Loucy (cell line): ENCODE data around the gene PPARG.

ENCODE experiments used
- H2AFZ ChIP-seq: fragments of 200-600 bp; sonication (generic); 2 replicates; pipeline ENCODE4 v1.6.0; 2016; ENCODE audit warnings: antibody characterized with exemption, mild to moderate bottlenecking, low read length, moderate library complexity
- H3F3A ChIP-seq: fragments of 200-600 bp; 2 replicates; pipeline ENCODE4 v1.6.0; 2016; ENCODE audit warnings: antibody characterized with exemption, low read depth, mild to moderate bottlenecking
- H3K27me3 ChIP-seq: fragments of 200-600 bp; sonication (generic); 2 replicates; pipeline ENCODE4 v1.6.1; 2014; ENCODE audit warnings: low read length, mild to moderate bottlenecking; ENCODE audit not compliant: insufficient read depth, poor library complexity, severe bottlenecking
- H3K36me3 ChIP-seq: fragments of 200-600 bp; sonication (generic); 2 replicates; pipeline ENCODE4 v1.6.1; 2016; ENCODE audit warnings: low read length; ENCODE audit not compliant: insufficient read depth
- H3K4me1 ChIP-seq: fragments of 200-600 bp; sonication (generic); 2 replicates; pipeline ENCODE4 v1.5.1; 2014; ENCODE audit warnings: low read length, mild to moderate bottlenecking; ENCODE audit not compliant: insufficient read depth, poor library complexity, severe bottlenecking
- H3K4me2 ChIP-seq: fragments of 200-600 bp; sonication (generic); 2 replicates; pipeline ENCODE4 v1.6.0; 2014; ENCODE audit warnings: antibody characterized with exemption, low read length, low read depth, mild to moderate bottlenecking; ENCODE audit not compliant: poor library complexity, severe bottlenecking
- H3K4me3 ChIP-seq: fragments of 200-600 bp; sonication (generic); 2 replicates; pipeline ENCODE4 v1.5.1; 2014; ENCODE audit warnings: low read length, mild to moderate bottlenecking, mixed read lengths; ENCODE audit not compliant: poor library complexity, severe bottlenecking
- H3K79me2 ChIP-seq: fragments of 200-600 bp; sonication (generic); 2 replicates; pipeline ENCODE4 v1.6.1; 2014; ENCODE audit warnings: low read length; ENCODE audit not compliant: insufficient read depth
- H3K9ac ChIP-seq: fragments of 200-600 bp; sonication (generic); 2 replicates; pipeline ENCODE4 v1.6.0; 2014; ENCODE audit warnings: mild to moderate bottlenecking, low read depth, low read length, moderate library complexity; ENCODE audit not compliant: poor library complexity, severe bottlenecking
- H3K9me2 ChIP-seq: fragments of 200-600 bp; sonication (generic); replicated peaks from 2 replicates; pipeline ENCODE4 v1.6.1; 2016; ENCODE audit warnings: low read depth, low read length, mixed read lengths
- H3K9me3 ChIP-seq: fragments of 200-600 bp; sonication (generic); 2 replicates; pipeline ENCODE4 v1.6.1; 2014; ENCODE audit warnings: mild to moderate bottlenecking, antibody characterized with exemption, low read length, low read depth; ENCODE audit not compliant: insufficient read depth
- H4K20me1 ChIP-seq: fragments of 200-600 bp; sonication (generic); 2 replicates; pipeline ENCODE4 v1.6.0; 2014; ENCODE audit warnings: antibody characterized with exemption, low read length, mild to moderate bottlenecking; ENCODE audit not compliant: insufficient read depth, poor library complexity, severe bottlenecking
- EZH2phosphoT487 ChIP-seq: fragments of 200-600 bp; IDR thresholded peaks from 2 replicates; pipeline ENCODE4 v1.6.1; 2018; ENCODE audit warnings: antibody characterized with exemption, mild to moderate bottlenecking, moderate library complexity, borderline replicate concordance
- TF ChIP-seq, protein P1 (sequence below): fragments of 200-600 bp; sonication (generic); conservative IDR thresholded peaks from 2 replicates; pipeline ENCODE4 v1.5.1; 2014; ENCODE audit warnings: mild to moderate bottlenecking, antibody characterized with exemption, low read length

PPARG gene

DNA sequence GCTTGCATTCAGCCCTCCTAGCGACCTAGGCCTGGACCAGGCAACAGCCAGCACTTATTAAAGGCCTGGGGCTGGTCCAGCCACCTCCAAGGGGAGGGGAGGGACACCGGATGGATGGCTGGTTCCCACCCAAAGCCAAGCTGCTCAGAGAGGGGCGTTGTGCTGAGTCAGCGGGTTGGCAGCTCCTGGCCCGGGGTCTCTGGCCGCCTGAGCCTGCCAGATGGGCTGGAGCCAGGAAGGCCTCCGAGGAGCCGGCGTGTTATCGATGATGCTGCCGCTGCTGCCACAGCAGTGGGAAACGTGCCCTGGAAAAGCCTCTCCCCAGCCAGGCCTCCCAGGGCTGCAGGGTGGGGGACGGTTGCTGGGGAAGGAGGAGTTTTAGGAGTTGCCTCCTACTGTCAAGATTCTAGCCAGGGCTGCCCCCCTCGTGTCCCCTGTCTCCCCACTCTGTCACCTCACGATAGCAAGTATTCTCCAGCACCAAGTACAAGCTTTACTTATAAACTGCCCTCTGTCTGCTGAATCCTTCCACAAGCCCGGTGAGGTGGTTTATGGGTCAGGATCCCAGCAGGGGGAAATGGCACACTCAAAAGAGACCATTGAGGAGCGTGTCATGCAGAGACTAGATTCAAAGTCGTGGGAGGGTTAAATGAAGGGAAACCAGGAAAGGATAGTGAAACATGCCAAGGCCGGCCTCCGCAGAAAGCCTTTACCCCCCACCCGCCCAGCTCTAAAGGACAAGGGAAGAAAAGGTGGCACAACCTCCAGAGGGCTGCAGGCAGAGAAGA lies 152.3 kb downstream of the PPARG start:
- no peaks in the 10 kb centered on the region for H3K9me2 ChIP-seq
- peaks cover 7% of the 10 kb centered on the region for H3K27me3 ChIP-seq
- no peaks in the 10 kb centered on the region for H3K79me2 ChIP-seq
- no peak for TF ChIP-seq EZH2phosphoT487
- TF ChIP-seq, protein P1, sequence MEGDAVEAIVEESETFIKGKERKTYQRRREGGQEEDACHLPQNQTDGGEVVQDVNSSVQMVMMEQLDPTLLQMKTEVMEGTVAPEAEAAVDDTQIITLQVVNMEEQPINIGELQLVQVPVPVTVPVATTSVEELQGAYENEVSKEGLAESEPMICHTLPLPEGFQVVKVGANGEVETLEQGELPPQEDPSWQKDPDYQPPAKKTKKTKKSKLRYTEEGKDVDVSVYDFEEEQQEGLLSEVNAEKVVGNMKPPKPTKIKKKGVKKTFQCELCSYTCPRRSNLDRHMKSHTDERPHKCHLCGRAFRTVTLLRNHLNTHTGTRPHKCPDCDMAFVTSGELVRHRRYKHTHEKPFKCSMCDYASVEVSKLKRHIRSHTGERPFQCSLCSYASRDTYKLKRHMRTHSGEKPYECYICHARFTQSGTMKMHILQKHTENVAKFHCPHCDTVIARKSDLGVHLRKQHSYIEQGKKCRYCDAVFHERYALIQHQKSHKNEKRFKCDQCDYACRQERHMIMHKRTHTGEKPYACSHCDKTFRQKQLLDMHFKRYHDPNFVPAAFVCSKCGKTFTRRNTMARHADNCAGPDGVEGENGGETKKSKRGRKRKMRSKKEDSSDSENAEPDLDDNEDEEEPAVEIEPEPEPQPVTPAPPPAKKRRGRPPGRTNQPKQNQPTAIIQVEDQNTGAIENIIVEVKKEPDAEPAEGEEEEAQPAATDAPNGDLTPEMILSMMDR = no peak
- no peaks in the 10 kb centered on the region for H3K9me3 ChIP-seq
- H3K9ac ChIP-seq = no peak overlapping the region
- no peak overlapping the region for H2AFZ ChIP-seq
- H3F3A ChIP-seq = no peaks in the 10 kb centered on the region
- H4K20me1 ChIP-seq = no peaks in the 10 kb centered on the region
- no peaks in the 10 kb centered on the region for H3K36me3 ChIP-seq
- H3K4me3 ChIP-seq = no peak overlapping the region
- H3K4me2 ChIP-seq = no peak overlapping the region
- H3K4me1 ChIP-seq = peaks cover 7% of the 10 kb centered on the region

DNA sequence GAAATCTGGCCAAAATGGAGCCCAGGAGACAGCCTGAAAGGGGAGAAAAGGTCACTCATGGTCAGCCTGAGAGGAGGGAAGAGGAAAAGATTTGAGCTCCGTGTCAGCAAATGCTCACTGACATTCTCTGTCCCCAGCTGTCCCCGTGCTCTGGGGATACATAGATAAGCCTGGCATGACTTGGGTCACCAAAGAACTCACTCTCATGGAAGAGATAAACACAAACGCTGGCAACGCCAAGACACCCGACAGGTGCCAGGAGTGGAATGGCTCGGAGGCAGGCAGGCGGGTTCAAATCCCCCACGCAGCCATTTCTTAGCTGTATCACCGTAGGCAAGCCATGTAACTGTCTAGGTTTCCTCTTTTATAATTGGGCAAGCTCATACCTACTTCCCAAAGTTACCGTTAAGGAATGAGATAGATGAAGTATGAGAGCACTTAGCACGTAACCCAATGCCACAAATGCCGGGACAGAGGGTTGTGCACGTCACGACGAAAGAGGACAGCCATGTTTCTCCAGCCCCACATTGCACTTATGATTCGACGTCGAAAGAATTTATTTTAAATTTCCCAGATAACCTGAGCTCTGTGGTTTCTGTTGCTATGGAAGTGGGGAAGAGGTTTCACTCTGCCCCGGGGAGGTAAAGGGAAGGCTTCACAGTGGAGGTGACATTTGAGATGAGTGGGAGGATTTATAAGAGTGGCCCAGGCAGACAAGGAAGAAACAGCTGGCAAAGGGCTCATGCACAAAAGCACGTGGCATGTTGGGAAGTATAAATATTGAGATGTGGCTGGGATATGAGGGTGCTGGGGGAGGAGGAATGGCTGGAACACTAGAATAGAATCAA lies 154.0 kb downstream of the PPARG start:
- Histone ChIP-seq H2AFZ (no peak overlapping the region), H3K4me1 (peaks cover 7% of the 10 kb centered on the region), H3K36me3 (no peaks in the 10 kb centered on the region), H4K20me1 (no peaks in the 10 kb centered on the region), H3K27me3 (no peaks in the 10 kb centered on the region), H3K79me2 (no peaks in the 10 kb centered on the region), H3K4me2 (no peak overlapping the region), H3F3A (no peaks in the 10 kb centered on the region), H3K4me3 (no peak overlapping the region), H3K9ac (no peak overlapping the region), H3K9me2 (no peaks in the 10 kb centered on the region), H3K9me3 (no peaks in the 10 kb centered on the region)
- TF ChIP-seq EZH2phosphoT487 = no peak
- TF ChIP-seq, protein P1 = no peak

DNA sequence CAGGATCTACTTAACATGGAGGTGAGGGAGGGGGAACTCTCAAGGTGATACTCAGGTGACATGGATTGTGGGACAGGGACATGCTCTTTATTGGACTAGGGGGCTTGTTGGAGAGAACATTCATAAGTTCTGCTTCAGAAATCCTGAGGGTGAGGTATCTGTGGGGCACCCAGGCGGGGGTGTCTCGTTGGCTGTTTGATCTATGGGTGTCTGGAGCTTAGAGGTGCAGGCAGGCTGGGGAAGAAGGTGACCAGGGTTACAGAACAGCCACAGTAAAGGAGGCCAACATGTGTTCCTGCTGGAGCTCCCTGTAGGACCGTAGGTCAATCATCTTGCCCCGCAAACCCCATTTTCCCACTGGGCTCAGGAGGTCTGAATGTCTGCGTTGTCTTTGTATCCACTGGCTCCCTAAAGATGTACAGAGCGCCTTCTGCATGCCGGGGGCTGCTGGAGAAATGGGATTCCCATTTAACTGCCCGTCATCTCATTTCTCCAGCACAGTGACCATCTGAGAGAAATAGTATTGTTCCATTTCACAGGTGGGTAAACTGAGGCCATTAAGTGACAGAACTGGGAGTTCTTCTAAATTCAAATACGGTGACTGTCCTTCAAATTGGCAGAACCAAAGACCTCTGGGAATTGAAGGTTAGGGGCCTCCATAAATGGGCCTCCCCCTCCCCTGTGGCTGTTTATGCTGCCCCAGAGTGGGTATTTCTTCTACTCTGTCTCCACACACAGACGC lies 155.1 kb downstream of the PPARG start:
- Histone ChIP-seq H3F3A (no peaks in the 10 kb centered on the region), H3K9me3 (no peaks in the 10 kb centered on the region), H4K20me1 (no peaks in the 10 kb centered on the region), H3K9me2 (no peaks in the 10 kb centered on the region), H3K4me2 (no peak overlapping the region), H3K4me3 (no peak overlapping the region), H3K9ac (no peak overlapping the region), H3K4me1 (peaks cover 7% of the 10 kb centered on the region), H2AFZ (no peak overlapping the region), H3K79me2 (no peaks in the 10 kb centered on the region), H3K27me3 (no peaks in the 10 kb centered on the region), H3K36me3 (no peaks in the 10 kb centered on the region)
- TF ChIP-seq EZH2phosphoT487 = no peak
- TF ChIP-seq, protein P1 = no peak
